Activated naive CD4-positive, alpha-beta T cell treated with anti-CD3 and anti-CD28 coated beads, Interleukin-2, amount 50 U/mL, for 72 hours (primary cell): ENCODE results near the gene RIMS1. TPM values are rescaled to one million over a fixed set of nuclear protein-coding genes. Genes with fewer than 3 reads are reported as not detected.

Experiments
- ATAC-seq, 2 donors: fragments of 150-1000 bp; cut with Tn5 transposase; 2 replicates each; pipeline ENCODE4 v1.10.0; 2021; ENCODE audit warnings: mild to moderate bottlenecking in 2 of 2, moderate library complexity in 2 of 2
- DNase-seq, 2 donors: peaks; one replicate each; pipeline ENCODE4 v3.0.0; 2021 to 2022; ENCODE audit warnings: low spot score in 2 of 2
- H3K27ac Mint-ChIP-seq, 2 donors: one replicate each; pipeline ENCODE4 v1.8.0; 2022; ENCODE audit warnings: mild to moderate bottlenecking in 2 of 2, mixed read lengths in 2 of 2
- H3K36me3 Mint-ChIP-seq, 2 donors: one replicate each; pipeline ENCODE4 v1.8.0; 2022; ENCODE audit warnings: mixed read lengths in 2 of 2
- H3K9me3 Mint-ChIP-seq, 2 donors: one replicate each; pipeline ENCODE4 v1.8.0; 2022; ENCODE audit warnings: mixed read lengths in 2 of 2
- total RNA-seq, 2 donors: library from RNA; stranded (reverse); gene quantifications; one replicate each; pipeline ENCODE4 v1.2.3, GENCODE V29; 2022

Gene RIMS1
- total RNA-seq, 2 donors from 2014 or later, result not detected

DNA sequence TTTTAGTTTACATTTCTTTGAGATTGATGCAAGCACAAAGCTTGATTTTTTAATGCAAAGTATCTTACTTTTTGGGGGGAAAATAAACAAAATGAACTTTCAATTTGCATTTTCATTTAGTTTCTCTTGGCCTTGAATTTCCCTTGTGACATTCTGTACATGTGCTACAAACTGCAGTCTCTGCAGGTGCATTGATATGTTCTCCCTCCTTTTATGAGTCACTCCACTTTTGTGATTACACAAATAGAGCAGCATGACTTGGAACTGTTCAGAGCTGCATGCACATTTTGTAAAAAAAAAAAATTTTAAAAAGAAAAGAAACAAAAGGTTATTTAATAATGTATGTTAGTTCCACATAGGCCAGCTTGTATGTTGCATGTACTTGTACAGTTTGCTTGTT lies 515.5 kb downstream of the RIMS1 start:
- ATAC-seq (no peak), DNase-seq (no peak)
- Mint-ChIP-seq H3K27ac (no peak overlapping the region), H3K36me3 (no peaks in the 10 kb centered on the region), H3K9me3 (no peaks in the 10 kb centered on the region)

DNA sequence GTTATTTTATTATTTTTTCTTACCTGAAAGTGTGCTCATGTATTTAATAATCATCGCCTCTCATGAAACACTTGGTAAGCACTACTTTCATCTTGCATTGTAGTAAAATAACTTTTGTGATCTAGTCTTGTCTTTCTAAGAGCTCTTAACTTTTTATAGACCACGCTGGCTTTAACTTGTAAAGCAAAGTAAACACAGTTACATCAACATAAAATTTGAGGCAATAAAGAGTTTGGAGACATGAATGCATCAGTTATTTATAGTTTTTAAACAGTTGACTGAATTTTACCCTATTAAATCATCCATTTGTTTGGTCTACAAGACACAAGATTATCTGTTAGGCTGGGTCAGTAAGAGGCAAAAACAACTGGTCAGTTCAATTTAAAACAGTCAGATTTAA lies 517.1 kb downstream of the RIMS1 start:
- DNase-seq, result no peak
- H3K9me3 Mint-ChIP-seq, result no peaks in the 10 kb centered on the region
- no peak overlapping the region for H3K27ac Mint-ChIP-seq
- no peak for ATAC-seq
- no peaks in the 10 kb centered on the region for H3K36me3 Mint-ChIP-seq

DNA sequence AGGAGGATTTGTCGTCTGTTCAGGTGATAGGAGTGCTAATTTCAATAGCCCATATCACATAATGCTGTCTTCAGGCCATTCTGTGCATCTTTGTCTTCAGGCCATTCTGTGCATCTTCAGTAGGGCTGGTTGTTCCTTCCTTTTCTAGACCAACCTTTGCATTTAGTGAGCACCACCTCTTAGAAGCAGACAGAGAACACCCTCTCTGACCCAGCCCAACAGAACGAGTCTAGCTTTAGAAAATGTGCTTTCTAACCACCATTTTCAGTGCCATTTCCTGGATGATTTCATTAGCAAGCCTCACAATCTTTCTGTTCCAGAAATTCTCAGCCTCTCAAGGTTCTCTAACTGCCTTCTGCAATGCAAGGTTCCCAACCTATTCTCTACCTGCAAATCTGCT lies 520.2 kb downstream of the RIMS1 start:
- no peaks in the 10 kb centered on the region for H3K9me3 Mint-ChIP-seq
- H3K27ac Mint-ChIP-seq, result no peak overlapping the region
- no peaks in the 10 kb centered on the region for H3K36me3 Mint-ChIP-seq
- ATAC-seq (no peak), DNase-seq (no peak)

DNA sequence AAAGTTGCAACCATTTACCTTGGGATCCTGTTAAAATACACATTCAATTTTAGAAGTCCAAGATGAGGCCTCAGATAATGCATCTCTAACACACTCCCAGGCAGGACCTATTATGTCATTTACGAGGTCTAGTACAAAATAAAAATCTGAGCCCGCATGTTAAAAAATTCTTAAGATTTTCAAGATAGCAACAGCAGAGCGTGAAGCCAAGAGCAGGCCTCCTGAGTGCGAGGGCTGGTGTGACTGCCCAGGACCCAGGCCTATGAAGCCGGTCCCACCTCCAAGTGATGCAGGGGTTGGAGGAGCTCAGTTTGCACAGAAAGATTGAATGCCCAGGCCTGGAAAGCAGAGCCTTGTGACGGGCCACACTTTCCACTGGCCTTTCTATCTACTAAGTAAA lies 524.4 kb downstream of the RIMS1 start:
- Mint-ChIP-seq H3K27ac (no peak overlapping the region), H3K9me3 (no peaks in the 10 kb centered on the region), H3K36me3 (no peaks in the 10 kb centered on the region)
- ATAC-seq (no peak), DNase-seq (no peak)

DNA sequence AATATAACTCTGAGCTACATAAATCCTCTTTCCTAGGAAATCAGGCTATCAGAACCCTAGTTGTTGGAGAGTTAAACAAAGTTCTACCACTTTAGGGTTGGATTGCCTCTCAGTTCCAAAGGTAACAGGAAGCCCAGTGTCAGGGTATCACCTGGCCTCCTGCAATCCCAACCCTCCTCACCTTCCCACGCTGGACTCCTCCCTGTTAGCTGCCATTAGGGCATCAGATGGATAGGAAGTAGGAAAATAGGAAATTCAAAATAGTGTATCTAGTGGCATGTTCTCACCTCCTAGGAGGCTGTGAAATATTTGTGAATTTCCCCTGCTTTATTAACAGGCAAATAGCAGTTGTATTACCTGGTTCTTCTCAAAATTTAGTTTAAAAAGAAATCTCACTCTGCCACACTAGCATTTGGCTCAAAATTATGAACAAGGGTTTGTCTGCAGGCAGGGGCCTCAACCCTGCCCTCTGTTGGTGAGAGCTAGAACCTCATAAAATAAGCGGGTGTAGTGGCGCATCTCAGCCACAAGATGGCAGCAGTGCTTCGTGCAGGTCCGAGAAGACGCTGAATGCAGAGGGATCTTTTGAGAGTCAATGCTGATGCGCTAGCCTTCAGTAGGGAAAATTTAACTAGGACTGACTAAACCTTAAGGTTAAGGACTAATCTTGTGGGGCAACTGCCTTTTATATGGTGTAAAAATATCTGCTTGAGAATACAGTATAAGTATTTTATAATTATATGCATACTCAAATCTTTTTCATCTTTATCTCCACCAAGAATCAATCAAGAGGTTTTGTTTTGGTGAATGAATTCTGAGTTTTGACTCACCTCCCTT lies 525.7 kb downstream of the RIMS1 start:
- Mint-ChIP-seq H3K27ac (no peak overlapping the region), H3K9me3 (no peaks in the 10 kb centered on the region), H3K36me3 (no peaks in the 10 kb centered on the region)
- DNase-seq, result peak; percentile 77 to 83
- ATAC-seq, result peak; percentile 63 to 67

DNA sequence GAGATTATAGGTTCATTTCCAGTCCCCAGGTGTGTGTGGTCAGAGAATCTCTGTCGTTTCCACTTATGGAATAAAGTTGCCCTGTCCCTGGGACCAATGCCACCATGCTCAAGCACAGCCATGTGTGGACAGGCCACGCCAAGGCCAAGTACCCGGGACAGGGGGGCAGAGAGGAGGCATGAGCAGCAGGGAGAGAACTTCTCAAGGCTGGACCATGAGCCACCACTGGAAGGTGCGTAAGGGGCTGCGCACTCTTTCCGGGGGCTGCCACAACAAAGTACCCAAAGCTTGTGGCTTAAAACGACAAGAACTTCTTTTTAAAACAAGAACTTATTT lies 526.3 kb downstream of the RIMS1 start:
- no peaks in the 10 kb centered on the region for H3K9me3 Mint-ChIP-seq
- no peak overlapping the region for H3K27ac Mint-ChIP-seq
- no peak for DNase-seq
- peak; percentile 16 to 22 for ATAC-seq
- H3K36me3 Mint-ChIP-seq, result no peaks in the 10 kb centered on the region

DNA sequence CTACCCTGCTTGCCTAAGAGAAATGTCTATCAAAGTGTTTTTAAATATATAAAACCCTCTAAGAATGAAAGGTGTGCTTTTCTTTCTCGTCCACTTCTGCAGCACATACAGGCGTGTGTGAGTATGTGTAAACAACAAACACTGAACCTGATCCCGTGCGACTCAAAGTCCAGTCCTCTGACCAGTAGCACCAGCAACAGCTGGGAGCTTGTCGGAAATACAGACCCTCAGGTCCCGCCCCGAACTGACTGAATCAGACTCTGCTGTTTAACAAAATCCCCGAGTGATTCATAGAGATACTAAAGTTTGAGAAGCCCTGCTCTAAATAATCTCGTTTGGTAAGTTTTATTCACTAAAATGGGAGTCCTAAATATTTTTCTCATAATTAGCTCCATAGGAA lies 527.5 kb downstream of the RIMS1 start:
- DNase-seq (no peak), ATAC-seq (no peak)
- Mint-ChIP-seq H3K9me3 (no peaks in the 10 kb centered on the region), H3K36me3 (no peaks in the 10 kb centered on the region), H3K27ac (no peak overlapping the region)

DNA sequence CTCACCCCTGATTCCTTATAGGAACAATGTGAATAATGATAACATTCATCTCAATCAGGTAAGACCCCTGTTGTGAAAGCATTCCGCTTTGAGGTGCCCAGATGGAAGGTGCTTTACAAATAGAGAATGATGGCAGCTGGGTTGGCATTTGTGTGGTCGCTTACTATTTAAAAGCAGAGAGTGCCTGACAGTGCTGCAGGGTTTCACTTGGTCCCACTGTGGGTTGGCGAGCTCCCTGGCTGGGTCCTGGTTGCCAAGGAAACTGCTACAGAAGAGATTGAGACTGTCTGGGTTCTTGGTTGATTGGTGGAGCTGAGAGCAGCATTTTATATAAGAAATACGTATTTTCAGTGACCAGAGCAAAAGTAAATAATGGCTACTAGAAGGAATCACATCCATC lies 528.3 kb downstream of the RIMS1 start:
- Mint-ChIP-seq H3K9me3 (no peaks in the 10 kb centered on the region), H3K36me3 (no peaks in the 10 kb centered on the region), H3K27ac (no peak overlapping the region)
- ATAC-seq, result no peak
- no peak for DNase-seq

DNA sequence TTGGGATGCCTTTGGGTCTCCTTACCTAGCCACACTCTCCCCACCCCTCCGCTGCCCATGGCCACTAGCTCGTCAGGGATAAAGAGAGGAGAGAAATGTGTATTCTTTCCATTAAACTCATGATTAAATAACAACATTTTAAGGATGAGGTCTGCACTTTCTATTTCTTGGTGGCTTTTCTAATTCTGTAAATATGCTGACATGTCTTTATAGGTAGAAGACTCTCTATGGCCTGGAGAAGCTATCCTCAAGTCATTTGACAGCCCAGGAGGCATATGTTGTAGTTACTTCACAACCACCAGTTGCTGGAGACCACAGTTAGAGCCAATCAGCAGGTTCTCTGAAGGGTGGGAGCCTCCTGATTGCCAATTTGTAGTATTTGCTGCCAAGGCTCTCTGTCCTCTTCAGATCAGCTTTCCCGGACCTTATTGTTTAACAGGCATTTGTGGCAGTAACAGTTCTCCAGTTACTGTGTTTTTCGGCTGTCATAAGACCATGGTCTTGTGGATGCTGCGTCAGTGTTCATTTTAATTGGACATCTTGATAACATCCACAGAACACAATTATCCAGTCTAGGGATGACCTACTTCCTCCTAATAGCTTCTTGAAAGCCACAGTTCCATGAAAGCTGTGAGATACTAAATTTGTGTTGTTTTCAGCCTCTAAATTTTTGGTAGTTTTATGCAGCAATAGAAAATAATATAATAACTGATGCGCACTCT lies 530.6 kb downstream of the RIMS1 start:
- ATAC-seq (no peak), DNase-seq (no peak)
- H3K27ac Mint-ChIP-seq, result no peak overlapping the region
- no peaks in the 10 kb centered on the region for H3K9me3 Mint-ChIP-seq
- H3K36me3 Mint-ChIP-seq, result no peaks in the 10 kb centered on the region

DNA sequence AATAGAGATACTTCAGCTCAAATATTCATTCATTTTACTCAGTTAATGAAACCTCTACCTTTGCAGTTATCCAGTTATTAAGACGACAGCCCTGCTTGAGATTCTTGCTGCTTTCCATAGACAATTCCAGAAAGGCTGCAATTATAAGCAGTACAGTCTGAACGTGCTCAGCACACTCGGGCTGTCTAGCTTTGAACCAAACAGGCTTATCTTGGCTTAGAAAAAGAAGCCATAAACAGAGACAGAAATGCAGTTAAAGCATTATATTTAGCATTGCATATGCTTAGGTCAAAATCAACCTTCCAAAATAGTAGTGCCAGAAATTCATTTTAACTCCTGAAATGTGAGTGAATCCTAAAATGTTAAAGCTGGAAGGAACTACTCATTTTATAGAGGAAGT lies 531.4 kb downstream of the RIMS1 start:
- Mint-ChIP-seq H3K9me3 (no peaks in the 10 kb centered on the region), H3K27ac (no peak overlapping the region), H3K36me3 (no peaks in the 10 kb centered on the region)
- ATAC-seq, result no peak
- DNase-seq, result no peak

DNA sequence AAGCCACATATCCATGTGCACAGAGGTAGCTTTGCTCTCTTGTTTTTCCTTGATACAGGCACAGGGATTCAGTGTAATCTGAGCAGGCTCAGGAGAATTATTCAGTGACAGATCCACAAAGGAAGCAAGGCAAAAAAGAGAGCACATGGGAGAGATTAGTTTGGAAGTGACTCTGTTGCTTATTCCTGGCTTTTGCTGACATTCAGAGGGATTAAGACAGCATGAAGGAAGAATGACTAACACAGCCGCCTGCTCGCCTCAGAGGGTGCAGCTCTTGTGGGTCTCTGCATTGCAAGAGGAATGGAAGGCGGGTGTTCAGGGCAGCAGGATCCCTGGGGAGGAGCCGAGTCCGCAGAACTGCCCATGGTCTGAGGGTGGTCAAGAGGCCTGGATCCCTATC lies 532.1 kb downstream of the RIMS1 start:
- Mint-ChIP-seq H3K9me3 (no peaks in the 10 kb centered on the region), H3K27ac (no peak overlapping the region), H3K36me3 (no peaks in the 10 kb centered on the region)
- DNase-seq (no peak), ATAC-seq (no peak)

DNA sequence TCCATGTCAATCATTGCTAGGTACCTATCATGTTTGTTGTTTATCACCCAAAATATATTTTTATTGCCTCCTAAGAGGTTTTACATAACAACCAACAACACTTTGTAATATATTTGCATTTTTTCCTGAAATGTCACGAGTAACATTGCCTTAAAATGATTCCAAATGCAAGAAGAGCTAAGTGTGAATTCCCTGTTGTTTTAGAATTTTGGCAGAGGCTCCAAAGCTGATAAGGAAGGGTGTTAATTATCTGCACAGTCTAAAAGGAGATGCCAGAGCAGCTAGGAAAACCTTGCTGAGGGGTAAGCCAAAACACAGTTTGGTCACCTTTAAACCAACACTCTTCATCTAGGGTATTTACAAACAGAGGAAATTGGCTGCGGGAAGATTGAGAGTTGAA lies 533.6 kb downstream of the RIMS1 start:
- ATAC-seq, result no peak
- Mint-ChIP-seq H3K36me3 (no peaks in the 10 kb centered on the region), H3K9me3 (no peaks in the 10 kb centered on the region), H3K27ac (no peak overlapping the region)
- DNase-seq, result no peak

DNA sequence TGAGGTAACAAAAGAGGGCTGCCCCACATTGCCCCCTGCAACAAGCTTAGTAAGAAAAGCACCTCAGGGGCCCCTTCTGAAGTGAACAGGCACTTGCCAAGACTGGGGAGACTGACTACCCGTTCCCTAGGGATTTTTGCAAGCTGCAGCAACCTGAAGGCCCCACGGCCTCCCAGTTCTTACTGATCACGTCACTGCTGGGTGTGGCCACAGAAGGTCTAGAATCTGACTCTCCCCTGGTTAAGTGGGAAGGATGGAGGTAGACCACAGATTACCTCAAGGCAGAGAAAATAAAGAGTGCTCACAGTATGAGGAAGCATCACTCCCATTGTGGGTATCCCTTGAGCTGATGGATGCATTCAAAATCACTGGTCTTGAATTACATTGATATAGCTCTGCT lies 534.1 kb downstream of the RIMS1 start:
- no peak for DNase-seq
- H3K9me3 Mint-ChIP-seq, result no peaks in the 10 kb centered on the region
- H3K27ac Mint-ChIP-seq, result no peak overlapping the region
- H3K36me3 Mint-ChIP-seq, result no peaks in the 10 kb centered on the region
- no peak for ATAC-seq

DNA sequence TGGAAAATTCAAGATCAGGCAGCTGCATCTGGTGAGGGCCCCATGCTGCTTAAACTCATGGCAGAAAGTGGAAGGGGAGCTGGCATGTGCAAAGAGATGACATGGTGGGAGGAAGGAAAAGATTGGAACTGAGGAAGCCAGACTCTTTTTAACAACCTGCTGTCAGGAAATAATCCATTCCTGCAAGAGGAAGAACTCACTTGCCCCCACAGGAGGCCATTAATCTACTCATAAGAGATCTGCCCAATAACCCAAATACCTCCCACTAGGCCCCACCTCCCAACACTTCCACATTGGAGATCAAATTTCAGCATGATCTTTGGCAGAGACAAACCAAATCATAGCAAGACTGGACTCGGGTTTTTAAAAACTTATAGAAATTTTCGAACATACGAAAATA lies 535.0 kb downstream of the RIMS1 start:
- ATAC-seq, result no peak
- Mint-ChIP-seq H3K9me3 (no peaks in the 10 kb centered on the region), H3K27ac (no peak overlapping the region)

DNA sequence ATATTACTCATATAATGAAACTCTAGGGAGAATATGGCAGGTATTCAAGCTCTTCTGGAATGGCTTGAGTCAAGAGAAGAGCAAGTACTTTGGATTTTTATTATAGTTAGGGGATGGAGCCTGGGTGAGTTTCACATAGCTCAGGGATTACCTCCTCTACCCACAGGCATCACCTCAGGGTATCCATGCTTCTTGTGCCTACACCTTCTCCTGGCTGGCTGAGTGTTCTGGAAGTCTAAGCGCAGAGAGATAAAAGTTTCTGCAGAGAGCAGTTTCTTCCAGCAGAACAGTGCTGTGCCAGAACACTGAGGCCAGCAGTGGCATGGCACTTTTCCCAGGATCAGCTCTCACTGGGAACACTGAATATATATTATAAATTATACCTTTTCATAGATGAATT lies 535.8 kb downstream of the RIMS1 start:
- ATAC-seq (no peak), DNase-seq (no peak)
- H3K27ac Mint-ChIP-seq, result no peak overlapping the region
- H3K9me3 Mint-ChIP-seq, result no peaks in the 10 kb centered on the region
- H3K36me3 Mint-ChIP-seq, result no peaks in the 10 kb centered on the region

More for the DNA sequence above, 535.0 kb downstream of the RIMS1 start:
- DNase-seq, result no peak
- H3K36me3 Mint-ChIP-seq, result no peaks in the 10 kb centered on the region

DNA sequence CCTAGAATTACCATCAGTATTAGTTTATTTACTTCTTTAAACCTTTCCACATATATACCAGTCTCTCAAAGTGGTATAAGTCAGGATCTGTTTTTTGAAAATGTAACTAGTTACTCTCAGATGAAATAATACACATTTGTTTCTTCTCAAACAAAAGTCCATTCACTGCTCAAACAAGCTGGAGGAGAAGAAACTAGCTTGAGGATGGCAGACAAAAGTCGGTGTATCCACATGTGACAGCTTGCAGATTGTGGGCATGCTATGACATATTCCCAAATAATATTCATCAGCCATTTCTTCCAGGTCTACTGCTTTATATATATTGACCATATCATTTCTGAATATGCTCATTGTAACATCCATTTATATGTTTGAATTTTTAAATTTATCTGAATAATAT lies 538.1 kb downstream of the RIMS1 start:
- H3K9me3 Mint-ChIP-seq, result no peaks in the 10 kb centered on the region
- DNase-seq, result no peak
- no peak overlapping the region for H3K27ac Mint-ChIP-seq
- peaks cover 0 to 3% of the 10 kb centered on the region in 2 donors for H3K36me3 Mint-ChIP-seq
- ATAC-seq, result no peak

DNA sequence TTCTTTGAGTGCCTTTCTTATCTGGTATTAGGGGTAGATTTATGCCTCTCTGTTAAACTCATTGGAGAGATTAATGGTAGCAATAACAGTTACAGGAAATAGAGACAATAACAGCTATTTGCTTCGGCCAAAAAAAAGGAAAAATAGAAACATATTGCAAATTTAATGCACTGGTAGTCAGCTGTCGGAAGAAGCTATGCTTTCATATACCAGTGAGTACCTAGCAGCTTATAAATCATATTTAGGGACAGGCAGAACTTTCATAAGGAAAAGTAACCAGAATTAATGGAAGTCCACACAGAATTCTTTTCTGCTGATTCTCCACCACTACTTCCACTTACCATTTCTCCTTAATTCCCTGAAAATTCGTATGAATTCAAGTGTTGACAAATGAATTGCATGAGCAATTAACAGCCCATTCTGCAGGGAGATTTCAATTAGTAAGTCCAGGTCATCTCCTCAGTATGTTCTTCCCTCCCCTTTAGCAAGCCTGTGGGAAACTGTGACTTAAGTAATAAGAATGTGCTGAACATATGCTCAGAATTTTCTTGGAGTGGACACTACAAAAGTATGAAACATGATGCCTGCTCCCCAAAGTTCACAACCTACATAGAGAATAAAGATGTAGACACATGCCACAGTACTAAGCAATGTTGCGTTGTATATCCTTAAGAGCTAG lies 538.8 kb downstream of the RIMS1 start:
- no peak for DNase-seq
- no peaks in the 10 kb centered on the region for H3K9me3 Mint-ChIP-seq
- no peak for ATAC-seq
- H3K36me3 Mint-ChIP-seq, result peaks cover 0 to 5% of the 10 kb centered on the region in 2 donors
- no peak overlapping the region for H3K27ac Mint-ChIP-seq

DNA sequence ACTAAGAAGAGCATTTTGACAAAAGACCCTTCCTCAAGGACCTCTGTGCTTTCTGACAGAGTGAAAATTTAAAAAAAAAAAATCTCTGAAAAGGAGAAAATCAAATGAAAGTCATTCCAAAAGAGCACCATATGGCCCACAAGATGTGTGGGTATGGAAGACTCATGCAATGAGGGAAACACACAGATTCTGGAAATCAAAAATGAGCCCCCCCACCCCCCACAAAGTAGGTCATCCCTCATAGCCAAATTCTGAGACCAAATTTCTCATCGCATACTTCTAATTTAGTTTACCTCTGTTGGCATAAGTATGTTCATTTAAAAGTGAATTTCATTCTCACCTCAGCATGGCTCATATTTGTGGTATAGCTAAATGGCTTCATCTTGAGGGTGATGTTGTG lies 554.3 kb downstream of the RIMS1 start:
- no peak for ATAC-seq
- H3K27ac Mint-ChIP-seq, result no peak overlapping the region
- no peaks in the 10 kb centered on the region for H3K36me3 Mint-ChIP-seq
- H3K9me3 Mint-ChIP-seq, result no peaks in the 10 kb centered on the region
- no peak for DNase-seq
